SJCRH30 (cell line): ENCODE data around the gene RNF121. TPM values are rescaled to one million over a fixed set of nuclear protein-coding genes. Genes with fewer than 3 reads are reported as not detected.

ENCODE experiments used
- DNase-seq, 2 experiments: peaks; one replicate each; pipeline ENCODE4 v3.0.0-alpha.2; 2015 to 2020
- H3K27ac ChIP-seq: fragments of 250-450 bp; sonication (Bioruptor Pico); 2 replicates; pipeline ENCODE4 v1.5.1; 2020; ENCODE audit warnings: mild to moderate bottlenecking, moderate library complexity
- H3K27me3 ChIP-seq: fragments of 250-450 bp; sonication (Bioruptor Pico); 2 replicates; pipeline ENCODE4 v1.5.1; 2020; ENCODE audit warnings: mild to moderate bottlenecking, moderate library complexity
- H3K36me3 ChIP-seq: fragments of 250-450 bp; sonication (Bioruptor Pico); 2 replicates; pipeline ENCODE4 v1.5.1; 2020; ENCODE audit warnings: mild to moderate bottlenecking, moderate library complexity
- H3K4me1 ChIP-seq: fragments of 250-450 bp; sonication (Bioruptor Pico); 2 replicates; pipeline ENCODE4 v1.5.1; 2020; ENCODE audit warnings: mild to moderate bottlenecking, moderate library complexity
- H3K4me3 ChIP-seq: fragments of 250-450 bp; sonication (Bioruptor Pico); 2 replicates; pipeline ENCODE4 v1.5.1; 2020; ENCODE audit warnings: mild to moderate bottlenecking, moderate library complexity
- H3K9me3 ChIP-seq: fragments of 250-450 bp; sonication (Bioruptor Pico); replicated peaks from 2 replicates; pipeline ENCODE4 v1.5.1; 2020; ENCODE audit warnings: mild to moderate bottlenecking, moderate library complexity
- total RNA-seq: library from RNA; depleted of rRNA; stranded (reverse); fragments of >200 nt; shearing (Covaris generic); gene quantifications from 2 replicates; pipeline ENCODE4 v1.2.3, GENCODE V29; 2014

The RNF121 gene
- total RNA-seq, 1 experiment from 2014 or later: 34.6 TPM

DNA sequence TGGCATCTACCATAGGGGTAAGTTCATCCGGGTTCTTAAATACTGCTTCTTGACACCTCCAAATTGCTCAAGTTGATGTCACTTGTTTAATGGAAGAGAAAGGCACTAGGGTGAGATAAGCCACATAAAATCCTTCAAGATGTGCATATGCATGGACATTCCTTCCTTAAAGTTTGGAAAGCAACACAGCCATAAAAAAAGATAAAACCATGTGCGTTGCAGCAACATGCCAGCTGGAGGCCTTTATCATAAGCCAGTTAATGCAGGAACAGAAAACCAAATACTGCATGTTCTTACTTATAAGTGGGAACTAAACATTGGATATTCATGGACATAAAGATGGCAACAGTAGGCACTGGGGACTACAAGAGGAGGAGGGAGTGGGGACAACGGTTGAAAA is 61.9 kb downstream of the RNF121 start:
- Histone ChIP-seq H3K4me3 (no peak overlapping the region), H3K27me3 (no peaks in the 10 kb centered on the region), H3K9me3 (no peaks in the 10 kb centered on the region), H3K27ac (no peak overlapping the region), H3K4me1 (no peaks in the 10 kb centered on the region), H3K36me3 (peaks cover 4% of the 10 kb centered on the region; the same call in 1 of the 2 replicates)
- no peak for DNase-seq

DNA sequence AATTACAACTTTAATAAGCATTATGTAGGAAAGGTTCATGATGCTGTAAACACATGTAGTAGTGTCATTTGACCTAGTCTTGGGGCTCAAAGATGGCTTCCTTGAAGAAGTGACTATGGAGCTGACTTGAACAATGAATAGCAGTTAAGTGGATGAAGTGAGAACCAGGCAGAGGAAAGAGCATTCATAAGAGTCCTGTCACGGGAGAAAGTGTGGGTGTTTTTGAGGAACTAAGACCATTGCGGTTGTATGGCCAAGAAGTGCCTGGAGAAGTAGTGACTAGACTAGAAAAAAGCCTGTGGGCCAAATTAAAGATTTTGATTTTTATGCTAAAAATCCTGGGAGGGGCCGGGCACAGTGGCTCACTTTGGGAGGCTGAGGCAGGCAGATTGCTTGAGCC is 62.6 kb downstream of the RNF121 start:
- Histone ChIP-seq H3K9me3 (no peaks in the 10 kb centered on the region), H3K27ac (no peak overlapping the region), H3K4me1 (no peaks in the 10 kb centered on the region), H3K27me3 (no peaks in the 10 kb centered on the region), H3K36me3 (0 out of 2 replicates have a peak, but pooled peaks cover 4% of the 10 kb centered on the region), H3K4me3 (no peak overlapping the region)
- no peak for DNase-seq

DNA sequence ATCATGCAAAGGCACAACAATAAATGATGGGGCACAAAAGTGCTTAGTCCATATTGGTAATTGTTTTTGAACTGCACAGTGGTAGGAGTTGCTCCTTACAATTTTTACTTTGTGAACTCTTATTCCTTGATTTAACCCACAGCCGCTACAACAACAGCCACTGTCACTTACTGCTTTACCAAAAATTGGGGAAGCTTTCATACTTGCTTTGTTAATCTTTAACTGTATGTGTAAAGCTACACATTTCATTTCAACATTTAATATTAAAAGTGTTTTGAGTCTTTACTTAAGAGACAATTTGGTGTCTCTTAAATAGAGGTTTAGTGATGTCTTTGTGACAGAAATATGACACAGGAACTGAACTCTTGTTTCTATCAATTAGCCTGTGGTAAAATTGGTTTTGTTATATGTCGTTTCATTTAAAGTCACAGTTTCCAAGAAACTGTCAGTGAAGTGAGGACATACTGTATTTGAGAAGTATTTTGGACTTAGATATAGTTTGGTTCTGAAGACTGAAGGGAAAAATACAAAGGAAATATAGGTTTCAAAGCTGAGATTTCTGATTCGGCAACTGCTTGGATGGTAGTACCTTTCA is 63.4 kb downstream of the RNF121 start:
- Histone ChIP-seq H3K36me3 (0 out of 2 replicates have a peak, but pooled peaks cover 4% of the 10 kb centered on the region), H3K4me1 (no peaks in the 10 kb centered on the region), H3K27me3 (no peaks in the 10 kb centered on the region), H3K9me3 (no peaks in the 10 kb centered on the region), H3K4me3 (no peak overlapping the region), H3K27ac (no peak overlapping the region)
- DNase-seq: no peak

DNA sequence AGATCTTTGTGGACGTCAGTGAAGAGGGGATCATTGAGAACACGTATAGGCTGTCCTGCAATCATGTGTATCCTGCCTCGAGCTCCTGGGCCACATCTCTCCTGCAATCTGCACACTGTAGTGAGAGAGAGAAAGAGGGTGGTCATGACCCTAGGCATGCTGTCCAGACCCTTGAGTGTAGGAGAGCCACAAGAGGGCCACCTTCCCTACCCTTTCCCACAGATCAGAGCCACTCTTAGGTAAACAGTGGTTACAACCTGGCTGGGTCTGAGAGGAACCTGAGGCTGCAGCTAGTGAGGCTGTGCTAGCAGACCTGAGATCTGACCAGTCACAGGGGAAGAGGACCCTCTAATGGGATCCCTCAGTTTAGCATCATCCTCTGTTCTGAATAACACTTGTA is 65.9 kb downstream of the RNF121 start:
- Histone ChIP-seq H3K36me3 (0 out of 2 replicates have a peak, but pooled peaks cover 4% of the 10 kb centered on the region), H3K27ac (no peak overlapping the region), H3K4me3 (no peak overlapping the region), H3K27me3 (no peaks in the 10 kb centered on the region), H3K9me3 (no peaks in the 10 kb centered on the region), H3K4me1 (no peaks in the 10 kb centered on the region)
- no peak for DNase-seq

DNA sequence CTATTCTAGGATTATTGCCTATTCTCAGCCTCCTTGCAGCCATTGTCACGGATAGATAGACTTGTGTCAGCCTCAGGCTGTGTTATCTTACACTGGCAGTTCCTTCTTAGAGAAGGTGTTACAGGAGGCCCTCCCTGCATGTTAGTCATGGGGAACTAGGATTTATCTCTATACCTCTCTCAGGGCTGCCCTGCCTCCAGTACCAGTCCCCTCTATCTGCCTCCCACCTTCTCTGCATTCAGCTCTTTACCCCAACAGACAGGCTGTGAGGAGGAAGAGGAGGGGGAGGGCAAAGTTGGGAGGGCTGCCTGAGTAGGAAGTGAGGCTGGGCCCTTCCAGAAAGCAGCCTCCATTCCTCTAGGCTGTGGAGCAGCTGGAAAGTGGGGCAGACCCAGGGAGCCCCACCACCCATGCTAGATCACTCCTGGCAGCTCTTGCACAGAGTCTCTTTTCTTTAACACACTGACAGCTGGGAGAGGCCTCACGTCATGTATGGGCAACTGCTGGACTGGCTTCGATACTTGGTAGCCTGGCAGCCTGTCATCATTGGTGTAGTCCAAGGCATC is 67.0 kb downstream of the RNF121 start:
- H3K4me3 ChIP-seq: no peak overlapping the region

DNA sequence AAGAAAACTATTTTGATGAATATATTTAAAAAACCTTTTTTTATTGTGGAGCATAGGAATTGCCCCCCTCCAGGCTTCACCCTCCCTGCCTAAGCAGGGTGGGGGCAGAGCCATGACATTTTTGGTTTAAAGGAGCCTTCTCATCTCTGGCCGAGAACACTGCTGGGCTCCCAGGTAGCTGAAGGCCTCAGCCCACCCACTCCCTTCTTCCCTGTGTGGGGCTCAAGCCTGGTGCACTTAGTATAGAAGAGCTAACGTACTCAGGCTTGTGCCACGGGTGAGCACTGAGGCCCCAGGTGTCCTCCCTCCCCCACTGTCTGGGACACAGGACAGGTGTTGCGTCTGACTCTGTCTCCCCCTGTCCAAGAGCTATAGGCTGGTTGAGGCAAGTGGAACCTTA is 67.7 kb downstream of the RNF121 start:
- Histone ChIP-seq H3K4me3 (no peak overlapping the region), H3K36me3 (peaks cover 10% of the 10 kb centered on the region; the same call in 1 of the 2 replicates), H3K27ac (no peak overlapping the region), H3K9me3 (no peaks in the 10 kb centered on the region), H3K4me1 (no peaks in the 10 kb centered on the region), H3K27me3 (no peaks in the 10 kb centered on the region)
- DNase-seq: no peak

More for the DNA sequence above, 67.0 kb downstream of the RNF121 start:
- H3K27ac ChIP-seq: no peak overlapping the region
- peaks cover 3% of the 10 kb centered on the region; the same call in 1 of the 2 replicates for H3K36me3 ChIP-seq
- H3K9me3 ChIP-seq: no peaks in the 10 kb centered on the region
- no peaks in the 10 kb centered on the region for H3K27me3 ChIP-seq
- H3K4me1 ChIP-seq: no peaks in the 10 kb centered on the region
- DNase-seq: no peak

DNA sequence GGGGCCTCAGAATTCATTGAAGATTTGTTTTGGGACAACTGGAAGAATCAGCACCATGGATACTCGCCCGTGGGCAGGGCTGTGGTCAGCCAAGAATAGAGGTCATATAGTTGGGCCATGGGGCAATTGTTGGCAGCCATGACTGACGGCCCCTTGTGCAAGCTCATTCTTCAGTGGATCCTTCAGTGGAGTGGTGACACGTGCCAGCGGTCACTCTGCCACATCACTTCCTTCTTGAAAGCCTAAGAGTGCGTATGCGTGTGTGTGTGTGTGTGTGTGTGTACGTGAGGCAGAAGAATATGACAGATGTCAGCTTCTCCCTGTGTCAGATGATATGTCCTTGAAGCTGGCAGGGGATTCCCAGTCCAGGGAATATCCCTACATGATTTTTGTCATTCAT is 68.1 kb downstream of the RNF121 start:
- Histone ChIP-seq H3K36me3 (peaks cover 13% of the 10 kb centered on the region; the same call in 1 of the 2 replicates), H3K4me3 (no peak overlapping the region), H3K9me3 (no peaks in the 10 kb centered on the region), H3K4me1 (no peaks in the 10 kb centered on the region), H3K27ac (no peak overlapping the region), H3K27me3 (no peaks in the 10 kb centered on the region)
- DNase-seq: no peak

DNA sequence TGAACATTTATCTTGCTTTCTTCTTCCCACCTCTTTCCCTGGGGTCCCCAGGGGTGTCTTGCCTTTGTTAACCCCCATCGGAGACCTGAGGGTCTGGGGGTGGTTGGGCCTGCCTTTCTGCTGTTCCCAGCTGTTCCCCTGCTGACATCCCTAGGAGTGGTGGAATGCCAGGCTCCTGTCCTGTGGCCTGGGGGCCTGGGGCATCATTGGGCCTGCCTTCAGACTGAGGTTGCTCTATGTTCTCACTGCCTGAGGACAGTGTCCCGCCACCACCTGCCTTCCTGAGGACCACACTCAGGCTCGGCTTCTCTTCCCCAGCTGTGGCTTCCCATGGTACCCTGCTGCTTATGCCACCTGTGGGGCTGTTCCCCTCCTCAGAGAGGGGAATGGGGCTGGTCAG is 68.7 kb downstream of the RNF121 start:
- H3K27ac ChIP-seq: no peak overlapping the region
- no peak for DNase-seq
- H3K36me3 ChIP-seq: peaks cover 15% of the 10 kb centered on the region; the same call in 1 of the 2 replicates
- no peak overlapping the region for H3K4me3 ChIP-seq
- H3K4me1 ChIP-seq: no peaks in the 10 kb centered on the region
- H3K9me3 ChIP-seq: no peaks in the 10 kb centered on the region
- H3K27me3 ChIP-seq: no peaks in the 10 kb centered on the region

DNA sequence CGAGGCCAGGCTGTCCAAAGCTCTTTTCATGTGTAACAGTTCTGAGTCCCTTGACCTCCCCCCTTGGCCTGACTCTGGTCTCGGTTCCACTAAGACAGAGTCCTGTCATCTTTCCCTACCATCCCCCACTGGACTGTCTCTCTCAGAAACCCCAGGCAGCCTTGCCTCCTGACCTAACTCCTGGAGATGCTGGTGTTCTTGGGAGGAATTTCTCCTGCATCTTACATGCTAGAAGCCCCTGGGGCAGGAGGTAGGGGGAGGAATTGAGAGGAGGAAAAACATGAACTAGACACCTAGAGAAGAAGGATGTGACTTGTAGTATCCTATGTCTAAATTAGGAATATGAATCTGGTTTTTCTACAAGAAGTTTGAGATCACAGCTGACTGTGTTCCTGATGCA is 69.2 kb downstream of the RNF121 start:
- Histone ChIP-seq H3K27ac (no peak overlapping the region), H3K4me3 (no peak overlapping the region), H3K36me3 (peaks cover 20% of the 10 kb centered on the region; the same call in 1 of the 2 replicates), H3K9me3 (no peaks in the 10 kb centered on the region), H3K4me1 (no peaks in the 10 kb centered on the region), H3K27me3 (no peaks in the 10 kb centered on the region)
- DNase-seq: no peak

DNA sequence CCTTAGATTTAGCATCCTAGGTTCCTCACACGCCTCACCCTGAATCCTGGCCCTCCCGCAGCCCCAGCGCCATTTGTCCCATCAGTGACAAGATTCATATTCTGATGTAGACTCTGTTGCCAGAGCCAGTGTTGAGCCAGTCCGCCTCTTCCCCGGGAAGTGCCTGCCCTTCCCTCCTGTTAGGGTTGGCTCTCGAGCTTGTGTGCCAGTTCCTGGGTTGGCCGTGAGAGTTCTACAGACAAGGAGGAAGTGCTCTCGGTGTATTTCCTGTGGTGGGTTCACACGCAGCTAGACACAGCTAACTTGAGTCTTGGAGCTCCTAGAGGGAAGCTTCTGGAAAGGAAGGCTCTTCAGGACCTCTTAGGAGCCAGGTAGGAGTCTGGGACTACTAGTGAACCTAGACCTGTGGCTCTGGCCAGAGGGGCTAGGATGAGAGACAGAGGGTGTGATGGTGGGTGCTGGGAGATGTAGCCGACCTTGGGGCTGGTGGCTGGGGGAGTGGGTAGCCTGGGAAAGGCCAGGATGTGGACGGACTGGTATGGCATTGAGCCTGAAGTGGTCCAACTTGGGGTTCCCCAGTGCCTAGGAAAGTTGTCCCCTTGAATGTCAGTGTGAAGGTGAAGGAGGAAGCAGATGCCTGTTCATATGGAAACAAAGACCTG is 69.9 kb downstream of the RNF121 start, which contains the start of gene IL18BP:
IL18BP (plus strand) TSS at position 261 of the 662 bp plus-strand sequence. CDS start 1,076 bp downstream, outside the sequence.
- no peaks in the 10 kb centered on the region for H3K27me3 ChIP-seq
- H3K4me3 ChIP-seq: no peak within 1 kb of the TSS
- H3K27ac ChIP-seq: no peak within 1 kb of the TSS
- no peaks in the 10 kb centered on the region for H3K9me3 ChIP-seq
- H3K4me1 ChIP-seq: no peaks in the 10 kb centered on the region
- DNase-seq: no peak
- H3K36me3 ChIP-seq: peaks cover 27% of the 10 kb centered on the region; the same call in 1 of the 2 replicates

DNA sequence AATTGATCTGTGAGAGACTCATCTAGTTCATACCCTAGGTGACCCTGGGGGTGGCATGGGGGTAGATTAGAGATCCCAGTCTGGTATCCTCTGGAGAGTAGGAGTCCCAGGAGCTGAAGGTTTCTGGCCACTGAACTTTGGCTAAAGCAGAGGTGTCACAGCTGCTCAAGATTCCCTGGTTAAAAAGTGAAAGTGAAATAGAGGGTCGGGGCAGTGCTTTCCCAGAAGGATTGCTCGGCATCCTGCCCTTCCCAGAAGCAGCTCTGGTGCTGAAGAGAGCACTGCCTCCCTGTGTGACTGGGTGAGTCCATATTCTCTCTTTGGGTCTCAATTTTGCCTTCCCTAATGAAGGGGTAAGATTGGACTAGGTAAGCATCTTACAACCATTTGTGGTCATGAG is 70.5 kb downstream of the RNF121 start:
- H3K9me3 ChIP-seq: no peaks in the 10 kb centered on the region
- H3K36me3 ChIP-seq: peaks cover 33% of the 10 kb centered on the region
- DNase-seq: no peak
- H3K27me3 ChIP-seq: no peaks in the 10 kb centered on the region
- H3K4me3 ChIP-seq: no peak overlapping the region
- H3K27ac ChIP-seq: no peak overlapping the region
- H3K4me1 ChIP-seq: no peaks in the 10 kb centered on the region

DNA sequence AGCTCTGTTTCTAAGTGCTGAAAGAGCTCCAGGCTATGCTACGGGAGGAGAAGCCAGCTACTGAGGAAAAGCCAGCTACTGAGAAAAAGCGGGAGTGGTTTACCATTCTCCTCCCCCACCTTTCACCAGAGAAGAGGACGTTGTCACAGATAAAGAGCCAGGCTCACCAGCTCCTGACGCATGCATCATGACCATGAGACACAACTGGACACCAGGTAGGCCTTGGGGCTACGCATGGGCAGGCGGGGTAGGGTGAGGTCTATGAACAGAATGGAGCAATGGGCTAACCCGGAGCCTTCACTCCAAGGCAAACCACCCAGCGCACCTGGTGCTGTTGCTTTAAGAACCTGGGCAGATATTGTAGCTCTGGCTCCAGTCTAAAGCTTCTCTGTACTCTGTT is 71.0 kb downstream of the RNF121 start:
- no peaks in the 10 kb centered on the region for H3K27me3 ChIP-seq
- no peaks in the 10 kb centered on the region for H3K9me3 ChIP-seq
- H3K27ac ChIP-seq: no peak overlapping the region
- DNase-seq: no peak
- no peak overlapping the region for H3K4me3 ChIP-seq
- H3K36me3 ChIP-seq: peaks cover 37% of the 10 kb centered on the region
- H3K4me1 ChIP-seq: no peaks in the 10 kb centered on the region

DNA sequence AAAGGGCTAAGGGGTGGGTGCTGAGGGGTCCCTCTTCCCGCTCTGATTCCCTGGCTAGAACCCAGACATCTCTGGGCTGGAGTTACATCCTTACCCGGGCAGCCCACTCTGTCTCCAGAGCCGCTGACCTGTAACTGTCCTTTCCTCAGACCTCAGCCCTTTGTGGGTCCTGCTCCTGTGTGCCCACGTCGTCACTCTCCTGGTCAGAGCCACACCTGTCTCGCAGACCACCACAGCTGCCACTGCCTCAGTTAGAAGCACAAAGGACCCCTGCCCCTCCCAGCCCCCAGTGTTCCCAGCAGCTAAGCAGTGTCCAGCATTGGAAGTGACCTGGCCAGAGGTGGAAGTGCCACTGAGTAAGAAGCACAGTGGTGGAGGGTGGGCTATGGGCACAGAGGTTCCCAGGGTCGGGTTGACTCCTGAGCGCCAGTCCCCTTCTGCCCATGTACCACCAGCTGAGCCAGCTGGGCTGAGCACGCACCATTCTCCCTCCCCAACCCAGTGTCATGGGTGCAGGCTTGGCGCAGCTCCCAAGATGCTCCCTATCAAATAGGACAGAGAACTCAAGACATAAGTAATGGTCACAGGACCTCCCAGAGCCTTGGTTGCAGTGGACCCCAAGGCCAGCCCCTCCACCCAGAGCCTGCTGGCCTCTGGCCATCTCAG is 71.5 kb downstream of the RNF121 start:
- Histone ChIP-seq H3K27me3 (no peaks in the 10 kb centered on the region), H3K36me3 (peaks cover 43% of the 10 kb centered on the region), H3K4me1 (no peaks in the 10 kb centered on the region)

DNA sequence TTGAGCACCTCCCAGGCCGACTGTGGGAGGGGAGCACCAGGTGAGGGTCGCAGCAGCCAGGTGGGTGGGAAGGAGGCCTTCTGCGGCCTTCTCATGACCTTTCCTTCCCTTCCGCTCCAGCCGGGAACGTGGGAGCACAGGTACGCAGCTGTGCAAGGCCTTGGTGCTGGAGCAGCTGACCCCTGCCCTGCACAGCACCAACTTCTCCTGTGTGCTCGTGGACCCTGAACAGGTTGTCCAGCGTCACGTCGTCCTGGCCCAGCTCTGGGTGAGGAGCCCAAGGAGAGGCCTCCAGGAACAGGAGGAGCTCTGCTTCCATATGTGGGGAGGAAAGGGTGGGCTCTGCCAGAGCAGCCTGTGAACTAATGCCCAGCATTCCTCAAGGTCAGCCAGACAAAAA is 72.4 kb downstream of the RNF121 start:
- Histone ChIP-seq H3K4me1 (no peaks in the 10 kb centered on the region), H3K27ac (no peak overlapping the region), H3K4me3 (no peak overlapping the region), H3K9me3 (no peaks in the 10 kb centered on the region), H3K36me3 (peaks cover 52% of the 10 kb centered on the region), H3K27me3 (no peaks in the 10 kb centered on the region)
- DNase-seq: no peak

More for the DNA sequence above, 71.5 kb downstream of the RNF121 start:
- no peak for DNase-seq
- Histone ChIP-seq H3K4me3 (no peak overlapping the region), H3K27ac (no peak overlapping the region), H3K9me3 (no peaks in the 10 kb centered on the region)
